ENCODE results near the gene SLC16A9.

SLC16A9 gene

DNA sequence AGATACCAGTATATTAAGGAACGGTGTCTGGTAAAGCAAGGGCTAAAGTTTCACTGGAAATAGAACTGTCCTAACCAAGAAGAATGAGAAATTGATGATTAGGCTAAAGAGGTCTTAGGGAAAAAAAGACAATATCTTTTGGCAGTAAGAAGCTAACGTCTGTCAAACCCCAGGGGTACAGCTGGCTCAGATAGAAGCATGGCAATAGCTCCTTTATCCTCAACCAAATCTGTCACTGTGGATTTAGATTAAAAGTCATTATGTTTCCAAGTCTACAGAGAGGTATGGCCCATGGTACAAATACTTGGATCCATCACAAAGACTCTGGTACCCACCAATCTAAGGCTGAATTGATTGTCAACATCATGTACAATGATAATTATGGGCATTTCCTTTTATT is 8.6 kb upstream of the SLC16A9 start:
- DNase-seq, result no peak

DNA sequence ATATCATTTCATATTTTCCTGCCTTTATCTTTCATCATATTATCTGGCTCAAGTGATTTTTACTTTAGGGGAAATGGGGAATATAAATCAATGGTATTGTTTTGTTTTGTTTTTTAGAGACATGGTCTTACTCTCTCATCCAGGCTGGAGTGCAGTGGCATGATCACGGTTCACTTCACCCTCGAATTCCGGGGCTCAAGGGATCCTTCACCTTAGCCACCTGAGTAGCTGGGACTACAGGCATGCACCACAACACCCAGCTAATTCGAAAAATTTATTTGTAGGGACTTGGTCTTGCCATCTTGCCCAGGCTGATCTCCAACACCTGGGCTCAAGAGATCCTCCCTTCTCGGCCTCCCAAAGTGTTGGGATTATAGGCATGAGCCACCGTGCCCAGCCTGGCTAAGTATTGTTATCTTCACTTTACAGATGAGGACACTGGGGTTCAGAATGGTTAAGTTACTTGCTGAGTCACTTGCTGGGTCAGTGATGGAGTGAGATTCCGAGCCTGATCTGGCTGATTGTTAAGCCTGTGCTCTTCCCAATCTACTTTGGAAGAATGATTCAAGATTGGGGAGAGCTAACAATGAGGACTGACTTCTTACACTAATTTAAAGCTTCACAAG is 3.7 kb upstream of the SLC16A9 start:
- DNase-seq, result no peak

DNA sequence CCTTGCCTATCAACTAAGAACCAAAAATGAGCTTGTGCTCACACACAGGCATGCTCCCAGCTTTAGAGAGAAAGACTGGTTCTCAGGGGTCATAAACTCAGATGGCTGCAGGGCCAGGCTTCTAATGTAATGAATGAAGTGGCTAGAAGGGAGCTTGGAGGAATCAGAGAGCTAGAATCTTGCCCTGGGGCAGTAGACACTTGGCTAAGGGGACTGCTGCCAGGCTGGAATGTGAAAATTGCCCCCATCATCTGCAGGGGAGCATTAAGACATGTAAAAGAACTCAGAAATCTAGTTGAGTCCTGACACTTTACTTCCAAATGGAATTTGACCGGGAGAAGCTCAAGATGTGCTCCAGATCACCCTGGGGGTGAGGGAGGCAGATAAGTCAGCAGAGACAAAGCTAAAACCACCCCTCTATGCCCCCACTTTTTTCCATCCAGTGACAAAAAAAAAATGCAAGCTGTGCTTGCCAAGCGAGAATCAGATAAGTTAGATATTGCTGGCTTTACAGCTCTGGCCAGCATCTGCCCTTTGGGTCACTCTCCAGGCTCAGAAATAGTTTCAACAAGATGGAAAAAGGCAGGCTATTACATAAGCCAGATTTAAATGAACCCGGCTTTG is 2.3 kb upstream of the SLC16A9 start:
- no peak for DNase-seq

GRCh38 chr10:59708816-59709394 is 745 bp downstream of the SLC16A9 start:
- no peak for DNase-seq

DNA sequence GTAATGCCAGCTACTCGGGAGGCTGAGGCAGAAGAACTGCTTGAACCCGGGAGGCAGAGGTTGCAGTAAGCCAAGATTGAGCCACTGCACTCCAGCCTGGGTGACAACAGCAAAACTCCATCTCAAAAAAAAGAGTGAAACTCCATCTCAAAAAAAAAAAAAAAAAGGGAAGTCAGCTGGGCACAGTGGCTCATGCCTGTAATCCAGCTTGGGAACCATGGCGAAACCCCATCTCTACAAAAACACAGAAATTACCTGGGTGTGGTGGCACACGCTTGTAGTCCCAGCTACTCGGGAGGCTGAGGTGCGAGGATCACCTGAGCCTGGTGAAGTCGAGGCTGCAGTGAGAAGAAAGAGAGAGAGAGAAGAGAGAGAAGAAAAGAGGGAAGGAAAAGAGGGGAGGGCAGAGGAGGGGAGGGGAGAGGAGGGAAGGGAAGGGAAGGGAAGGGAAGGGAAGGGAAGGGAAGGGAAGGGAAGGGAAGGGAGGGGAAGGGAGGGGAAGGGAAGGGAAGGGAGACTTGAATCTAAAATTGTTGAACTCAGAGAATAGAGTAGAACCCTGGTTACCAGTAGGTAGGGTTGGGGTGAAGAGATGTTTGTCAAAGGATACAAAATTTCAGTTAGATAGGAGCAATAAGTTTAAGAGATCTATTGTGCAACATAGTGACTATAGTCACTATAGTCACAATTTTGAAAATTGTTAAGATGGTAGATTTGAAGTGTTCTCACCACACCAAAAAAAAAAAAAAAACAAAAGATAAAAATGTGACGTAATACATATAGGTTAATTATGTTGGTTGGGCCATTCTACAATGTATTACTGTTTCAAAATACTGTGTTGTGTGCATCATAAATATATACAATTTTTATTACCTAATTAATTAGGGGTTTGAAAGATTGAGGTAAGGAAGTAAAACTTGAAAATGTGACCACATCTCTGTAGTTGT is 2.5 kb downstream of the SLC16A9 start:
- no peak for DNase-seq

- DNase-seq, result no peak
These were observed 3.7 kb downstream of the SLC16A9 start for GRCh38 chr10:59705931-59706330.

- DNase-seq, result no peak
These were observed 5.0 kb downstream of the SLC16A9 start for GRCh38 chr10:59704630-59705029.

DNA sequence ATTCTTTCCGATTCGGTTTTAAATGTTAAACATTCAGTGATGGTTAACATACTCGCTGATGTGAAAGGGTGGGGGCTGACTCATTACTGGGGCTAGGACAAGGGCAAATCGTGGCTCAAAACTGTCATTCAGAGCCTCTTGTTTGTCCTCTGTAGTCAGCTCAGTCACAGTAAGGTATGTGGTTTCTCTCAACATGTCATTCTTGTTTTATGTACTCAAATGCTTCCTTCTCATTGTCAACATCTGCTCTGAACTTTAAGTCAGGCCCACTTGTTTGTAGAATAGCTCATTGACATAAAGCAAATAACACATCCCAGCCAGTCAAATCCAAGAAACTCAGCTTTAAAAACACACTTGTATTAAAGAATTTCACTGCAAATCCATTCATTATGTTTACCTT is 7.3 kb downstream of the SLC16A9 start:
- no peak for DNase-seq

DNA sequence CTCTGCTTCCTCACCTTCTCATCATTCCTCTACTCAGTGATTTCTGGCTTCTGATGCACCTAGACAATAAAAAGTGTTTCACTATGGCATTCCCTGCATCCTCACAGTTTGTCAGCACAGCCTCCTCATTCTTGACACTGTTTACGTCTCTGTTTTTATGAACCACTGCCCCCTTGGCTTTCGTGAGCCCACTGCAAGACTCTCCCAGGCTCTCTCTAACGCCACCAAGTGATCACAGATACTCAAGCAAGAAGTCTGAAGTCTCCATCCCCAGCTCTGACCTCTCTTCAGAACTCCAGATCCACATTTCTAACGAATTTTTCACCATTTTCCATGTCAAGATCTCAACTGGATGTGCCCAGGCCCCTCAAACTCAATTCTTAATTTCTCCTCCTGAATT is 8.9 kb downstream of the SLC16A9 start:
- no peak for DNase-seq

GRCh38 chr10:59698326-59698725 is 11.3 kb downstream of the SLC16A9 start:
- no peak for DNase-seq

GRCh38 chr10:59695637-59696036 is 14.0 kb downstream of the SLC16A9 start:
- DNase-seq, result no peak

GRCh38 chr10:59694936-59695335 is 14.7 kb downstream of the SLC16A9 start:
- no peak for DNase-seq

- no peak for DNase-seq
These were observed 17.5 kb downstream of the SLC16A9 start for GRCh38 chr10:59692113-59692512.

GRCh38 chr10:59688921-59689351 is 20.7 kb downstream of the SLC16A9 start:
- DNase-seq, result no peak

DNA sequence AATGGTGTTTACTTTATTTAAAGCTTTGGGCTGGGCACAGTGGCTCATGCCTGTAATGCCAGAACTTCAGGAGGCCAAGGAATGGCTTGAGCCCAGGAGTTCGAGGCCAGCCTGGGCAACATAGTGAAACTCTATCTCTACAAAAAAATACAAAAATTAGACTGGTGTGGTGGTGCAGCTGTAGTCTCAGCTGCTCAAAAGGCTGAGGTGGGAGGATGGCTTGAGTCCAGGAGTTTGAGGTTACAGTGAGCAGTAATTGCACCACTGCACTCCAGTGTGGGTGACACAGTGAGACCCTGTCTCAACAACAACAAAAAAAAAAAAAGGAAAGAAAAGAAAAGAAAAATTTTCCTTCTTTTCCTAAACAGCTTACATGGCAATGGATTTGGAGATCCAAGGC is 22.0 kb downstream of the SLC16A9 start:
- no peak for DNase-seq

- DNase-seq, result no peak
These were observed 25.6 kb downstream of the SLC16A9 start for GRCh38 chr10:59684006-59684405.

- no peak for DNase-seq
These were observed 26.4 kb downstream of the SLC16A9 start for GRCh38 chr10:59682986-59683937.

- no peak for DNase-seq
These were observed 29.5 kb downstream of the SLC16A9 start for GRCh38 chr10:59680199-59680598.

DNA sequence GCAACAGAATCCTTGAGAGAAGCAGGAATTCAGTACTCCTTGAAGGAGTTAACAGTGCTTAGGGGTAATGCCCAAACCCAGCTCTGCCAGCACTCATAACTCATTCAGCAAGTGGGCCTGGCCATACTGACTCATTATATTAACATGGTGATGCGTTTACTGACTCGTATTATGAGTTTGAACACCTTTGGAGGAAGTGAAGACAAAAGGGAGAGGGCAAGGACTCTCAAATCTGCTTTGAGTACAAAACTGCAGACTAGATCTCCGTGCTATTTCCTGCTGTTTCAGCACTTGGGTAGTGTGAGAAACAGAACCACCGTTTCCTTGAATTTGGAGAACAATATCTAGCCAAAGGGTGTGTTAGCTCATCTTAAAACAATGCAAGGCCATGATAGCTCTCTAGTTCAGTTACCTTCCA is 30.8 kb downstream of the SLC16A9 start:
- DNase-seq, result no peak

- DNase-seq, result no peak
These were observed 32.3 kb downstream of the SLC16A9 start for GRCh38 chr10:59677253-59677831.

DNA sequence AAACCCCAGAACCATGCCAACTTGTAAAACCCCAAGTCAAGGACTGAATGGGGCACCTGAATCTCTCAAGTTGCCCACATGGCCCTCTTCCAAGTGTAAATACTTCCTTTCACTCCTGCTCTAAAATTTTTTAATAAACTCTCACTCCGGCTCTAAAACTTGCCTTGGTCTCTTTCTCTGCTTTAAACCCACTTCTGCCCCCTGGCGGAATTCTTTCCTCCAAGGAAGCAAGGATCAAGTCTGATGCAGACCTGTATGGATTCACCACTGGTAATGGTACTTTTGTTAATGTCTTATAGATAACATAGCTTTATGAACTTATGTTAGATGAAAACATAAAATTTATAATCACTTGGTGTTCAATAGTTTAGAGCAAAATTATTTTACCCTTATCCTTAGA is 33.8 kb downstream of the SLC16A9 start:
- no peak for DNase-seq
